PFSK-1 (cell line): ENCODE results near the gene MIER1.

Experiments used
- FOXP2 ChIP-seq: optimal IDR thresholded peaks from 2 replicates; pipeline ENCODE3; 2011; ENCODE audit warnings: borderline replicate concordance, control low read depth, inconsistent platforms; ENCODE audit not compliant: insufficient read depth; ENCODE audit errors: extremely low read length, extremely low read depth
- POLR2AphosphoS5 ChIP-seq: IDR thresholded peaks from 2 replicates; pipeline ENCODE4 v1.6.1; 2012; ENCODE audit warnings: low read depth, mild to moderate bottlenecking, control low read depth, low read length, moderate library complexity
- TAF1 ChIP-seq: IDR thresholded peaks from 2 replicates; pipeline ENCODE4 v1.6.1; 2012; ENCODE audit warnings: low read length, control low read depth, borderline replicate concordance; ENCODE audit not compliant: insufficient read depth
- TF ChIP-seq, protein P1 (sequence below), 2 experiments: IDR thresholded peaks; 2 replicates each; pipeline versions ENCODE4 v1.6.1 to v1.8.0; 2011 to 2012; ENCODE audit warnings: low read depth in 2 of 2, low read length in 2 of 2, control low read depth in 1 of 2, inconsistent platforms in 1 of 2, mild to moderate bottlenecking in 1 of 2, moderate library complexity in 1 of 2; ENCODE audit not compliant: insufficient read depth in 1 of 2

DNA sequence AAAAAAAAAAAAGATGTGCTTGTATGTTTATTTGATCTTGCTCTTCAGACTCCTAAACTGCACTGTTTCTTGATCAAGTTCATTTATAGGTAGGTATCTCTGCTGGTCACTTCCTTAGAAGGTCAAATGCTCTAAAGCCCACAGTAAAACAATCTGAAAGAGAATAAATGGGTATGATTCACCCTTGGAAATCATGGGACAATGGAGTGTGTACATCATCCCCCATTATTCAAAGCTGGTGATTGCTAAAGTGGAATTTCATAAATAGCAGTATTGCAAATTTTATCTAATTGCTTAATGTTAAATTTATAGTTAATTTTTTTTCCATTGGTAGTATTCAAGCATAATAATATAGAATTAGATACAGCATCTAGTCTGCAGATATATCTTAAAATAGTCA is 53.4 kb downstream of the MIER1 start:
- TF ChIP-seq POLR2AphosphoS5, result no peak
- TF ChIP-seq TAF1, result no peak
- no peak for TF ChIP-seq FOXP2
- TF ChIP-seq, protein P1, sequence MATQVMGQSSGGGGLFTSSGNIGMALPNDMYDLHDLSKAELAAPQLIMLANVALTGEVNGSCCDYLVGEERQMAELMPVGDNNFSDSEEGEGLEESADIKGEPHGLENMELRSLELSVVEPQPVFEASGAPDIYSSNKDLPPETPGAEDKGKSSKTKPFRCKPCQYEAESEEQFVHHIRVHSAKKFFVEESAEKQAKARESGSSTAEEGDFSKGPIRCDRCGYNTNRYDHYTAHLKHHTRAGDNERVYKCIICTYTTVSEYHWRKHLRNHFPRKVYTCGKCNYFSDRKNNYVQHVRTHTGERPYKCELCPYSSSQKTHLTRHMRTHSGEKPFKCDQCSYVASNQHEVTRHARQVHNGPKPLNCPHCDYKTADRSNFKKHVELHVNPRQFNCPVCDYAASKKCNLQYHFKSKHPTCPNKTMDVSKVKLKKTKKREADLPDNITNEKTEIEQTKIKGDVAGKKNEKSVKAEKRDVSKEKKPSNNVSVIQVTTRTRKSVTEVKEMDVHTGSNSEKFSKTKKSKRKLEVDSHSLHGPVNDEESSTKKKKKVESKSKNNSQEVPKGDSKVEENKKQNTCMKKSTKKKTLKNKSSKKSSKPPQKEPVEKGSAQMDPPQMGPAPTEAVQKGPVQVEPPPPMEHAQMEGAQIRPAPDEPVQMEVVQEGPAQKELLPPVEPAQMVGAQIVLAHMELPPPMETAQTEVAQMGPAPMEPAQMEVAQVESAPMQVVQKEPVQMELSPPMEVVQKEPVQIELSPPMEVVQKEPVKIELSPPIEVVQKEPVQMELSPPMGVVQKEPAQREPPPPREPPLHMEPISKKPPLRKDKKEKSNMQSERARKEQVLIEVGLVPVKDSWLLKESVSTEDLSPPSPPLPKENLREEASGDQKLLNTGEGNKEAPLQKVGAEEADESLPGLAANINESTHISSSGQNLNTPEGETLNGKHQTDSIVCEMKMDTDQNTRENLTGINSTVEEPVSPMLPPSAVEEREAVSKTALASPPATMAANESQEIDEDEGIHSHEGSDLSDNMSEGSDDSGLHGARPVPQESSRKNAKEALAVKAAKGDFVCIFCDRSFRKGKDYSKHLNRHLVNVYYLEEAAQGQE (IDR thresholded peaks at IDR 0.05; ENCODE audit: insufficient read depth in 1 of 2, low read depth in 2 of 2, low read length in 2 of 2), result no peak
